ENCODE measurements around the gene NUDCD3. TPM values are rescaled to one million over a fixed set of nuclear protein-coding genes. Genes with fewer than 3 reads are reported as not detected.

NUDCD3 gene
- total RNA-seq, 1 experiment from 2014 or later, result 117 TPM

DNA sequence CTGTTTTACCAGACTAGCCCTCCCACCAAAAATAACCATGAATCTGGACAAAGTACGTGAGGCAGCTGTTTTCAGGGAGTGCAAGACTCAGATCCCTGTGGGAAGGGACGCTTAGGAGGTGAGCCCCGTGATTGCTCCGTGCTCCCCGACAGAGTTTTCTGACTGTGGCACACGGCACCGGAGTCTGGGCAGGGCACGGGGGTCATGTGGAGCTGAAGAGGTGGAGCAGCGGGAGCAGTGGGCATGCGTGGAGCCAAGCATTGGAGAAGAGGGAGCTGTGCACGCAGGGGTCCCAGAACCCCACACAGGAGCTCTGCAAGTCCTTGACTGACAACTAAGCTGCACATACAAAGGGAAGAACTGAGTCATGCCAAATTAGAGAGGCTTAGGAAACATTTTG is 154.0 kb downstream of the NUDCD3 start:
- in situ Hi-C loops (cut with HindIII; ENCODE audit: low pct_unique_long_range_greater_than_20kb, low sequenced_read_pairs) (loop anchor here (25.0 kb wide), 1 partner anchor 124 kb away; the partner anchor contains the start of gene YKT6), intact Hi-C loops (cut with micrococcal nuclease; ENCODE audit: unreplicated experiment) (no loop called here)
- ChIA-PET CTCF (no interaction called here), POLR2A (no interaction called here)
- BruUV-seq (replicated peaks), result no TSS peak
- no peaks in the 10 kb centered on the region for H3K4me1 ChIP-seq (ENCODE audit: control insufficient read depth, insufficient read depth, low read length)
- H3K27me3 ChIP-seq (ENCODE audit: control insufficient read depth, insufficient read depth, low read length), result peaks cover 17% of the 10 kb centered on the region
- no peaks in the 10 kb centered on the region; the same call in 1 of the 2 replicates for H3K9me3 ChIP-seq (ENCODE audit: control insufficient read depth, insufficient read depth, low read depth, low read length)
- TF ChIP-seq TCF7L2 (IDR thresholded peaks at IDR 0.05; ENCODE audit: low read depth, low read length) (no peak), REST (IDR thresholded peaks at IDR 0.05; ENCODE audit: insufficient read depth in 1 of 2, low read depth in 2 of 2, low read length in 1 of 2) (no peak), SIN3A (IDR thresholded peaks at IDR 0.05; ENCODE audit: borderline replicate concordance, insufficient read depth, low read depth, low read length) (no peak), POLR2AphosphoS5 (IDR thresholded peaks at IDR 0.05; ENCODE audit: low read depth, low read length) (no peak)
- DNase-seq (ENCODE audit: low read depth, low spot score), result no peak
- ATAC-seq, result no peak
- H3K4me3 ChIP-seq (ENCODE audit: low read depth in 2 of 2, low read length in 2 of 2), result no peak overlapping the region
- no peaks in the 10 kb centered on the region for H3K36me3 ChIP-seq (ENCODE audit: control insufficient read depth, insufficient read depth, low read length)
- no peak overlapping the region for H3K27ac ChIP-seq (ENCODE audit: low read length)

- no peak overlapping the region for H3K4me3 ChIP-seq (ENCODE audit: low read depth in 2 of 2, low read length in 2 of 2)
- ATAC-seq (no peak), DNase-seq (ENCODE audit: low read depth, low spot score) (no peak)
- BruUV-seq (replicated peaks), result no TSS peak
- CTCF ChIA-PET, result no interaction called here
- no peaks in the 10 kb centered on the region for H3K4me1 ChIP-seq (ENCODE audit: control insufficient read depth, insufficient read depth, low read length)
- in situ Hi-C loops (cut with HindIII; ENCODE audit: low pct_unique_long_range_greater_than_20kb, low sequenced_read_pairs), result loop anchor here (25.0 kb wide), 1 partner anchor 123 kb away; the partner anchor contains the start of gene YKT6
- intact Hi-C loops (cut with micrococcal nuclease; ENCODE audit: unreplicated experiment), result no loop called here
- peaks cover 17% of the 10 kb centered on the region for H3K27me3 ChIP-seq (ENCODE audit: control insufficient read depth, insufficient read depth, low read length)
- no peaks in the 10 kb centered on the region; the same call in 1 of the 2 replicates for H3K9me3 ChIP-seq (ENCODE audit: control insufficient read depth, insufficient read depth, low read depth, low read length)
- H3K27ac ChIP-seq (ENCODE audit: low read length), result no peak overlapping the region
- H3K36me3 ChIP-seq (ENCODE audit: control insufficient read depth, insufficient read depth, low read length), result no peaks in the 10 kb centered on the region
- POLR2A ChIA-PET, result no interaction called here
- TF ChIP-seq, protein P1, sequence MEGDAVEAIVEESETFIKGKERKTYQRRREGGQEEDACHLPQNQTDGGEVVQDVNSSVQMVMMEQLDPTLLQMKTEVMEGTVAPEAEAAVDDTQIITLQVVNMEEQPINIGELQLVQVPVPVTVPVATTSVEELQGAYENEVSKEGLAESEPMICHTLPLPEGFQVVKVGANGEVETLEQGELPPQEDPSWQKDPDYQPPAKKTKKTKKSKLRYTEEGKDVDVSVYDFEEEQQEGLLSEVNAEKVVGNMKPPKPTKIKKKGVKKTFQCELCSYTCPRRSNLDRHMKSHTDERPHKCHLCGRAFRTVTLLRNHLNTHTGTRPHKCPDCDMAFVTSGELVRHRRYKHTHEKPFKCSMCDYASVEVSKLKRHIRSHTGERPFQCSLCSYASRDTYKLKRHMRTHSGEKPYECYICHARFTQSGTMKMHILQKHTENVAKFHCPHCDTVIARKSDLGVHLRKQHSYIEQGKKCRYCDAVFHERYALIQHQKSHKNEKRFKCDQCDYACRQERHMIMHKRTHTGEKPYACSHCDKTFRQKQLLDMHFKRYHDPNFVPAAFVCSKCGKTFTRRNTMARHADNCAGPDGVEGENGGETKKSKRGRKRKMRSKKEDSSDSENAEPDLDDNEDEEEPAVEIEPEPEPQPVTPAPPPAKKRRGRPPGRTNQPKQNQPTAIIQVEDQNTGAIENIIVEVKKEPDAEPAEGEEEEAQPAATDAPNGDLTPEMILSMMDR (IDR thresholded peaks at IDR 0.05), result no peak
- TF ChIP-seq POLR2AphosphoS5 (IDR thresholded peaks at IDR 0.05; ENCODE audit: low read depth, low read length), result no peak
- no peak for TF ChIP-seq TCF7L2 (IDR thresholded peaks at IDR 0.05; ENCODE audit: low read depth, low read length)
- no peak for TF ChIP-seq SIN3A (IDR thresholded peaks at IDR 0.05; ENCODE audit: borderline replicate concordance, insufficient read depth, low read depth, low read length)
- TF ChIP-seq REST (IDR thresholded peaks at IDR 0.05; ENCODE audit: insufficient read depth in 1 of 2, low read depth in 2 of 2, low read length in 1 of 2), result no peak
These were observed 155.3 kb downstream of the NUDCD3 start for GRCh38 chr7:44335184-44335583.
